ENCODE results near the gene VAT1L. TPM values are rescaled to one million over a fixed set of nuclear protein-coding genes. Genes with fewer than 3 reads are reported as not detected.

VAT1L gene
- total RNA-seq, 4 donors from 2014 or later = 1.7 to 6.3 (median 2.9) TPM

GRCh38 chr16:77890075-77890474 is 101.7 kb downstream of the VAT1L start:
- Histone ChIP-seq H3K4me3 (no peak overlapping the region), H3K27me3 (peaks cover 0 to 11% (median 0%) of the 10 kb centered on the region in 4 donors), H3K4me1 (no peaks in the 10 kb centered on the region), H3K27ac (replicated peaks in 1 of 4) (no peak overlapping the region), H3K9me3 (no peaks in the 10 kb centered on the region), H3K36me3 (no peaks in the 10 kb centered on the region)
- intact Hi-C loops (cut with DNase I) = no loop called here
- DNase-seq (ENCODE audit: extremely low spot score) = no peak
- TF ChIP-seq POLR2A (IDR thresholded peaks at IDR 0.05; ENCODE audit: low read depth) (no peak), EP300 (IDR thresholded peaks at IDR 0.05) (no peak), POLR2AphosphoS5 (IDR thresholded peaks at IDR 0.05) (no peak), CTCF (IDR thresholded peaks at IDR 0.05) (no peak)

GRCh38 chr16:77894162-77894561 is 105.8 kb downstream of the VAT1L start:
- DNase-seq (ENCODE audit: extremely low spot score) = no peak
- no peaks in the 10 kb centered on the region for H3K27me3 ChIP-seq
- H3K9me3 ChIP-seq = no peaks in the 10 kb centered on the region
- peaks cover 0 to 15% (median 4%) of the 10 kb centered on the region in 4 donors for H3K4me1 ChIP-seq
- TF ChIP-seq EP300 (IDR thresholded peaks at IDR 0.05) = no peak
- no peak for TF ChIP-seq POLR2AphosphoS5 (IDR thresholded peaks at IDR 0.05)
- no peak for TF ChIP-seq CTCF (IDR thresholded peaks at IDR 0.05)
- no peak for TF ChIP-seq POLR2A (IDR thresholded peaks at IDR 0.05; ENCODE audit: low read depth)
- H3K4me3 ChIP-seq = no peak overlapping the region
- H3K27ac ChIP-seq (replicated peaks in 1 of 4) = no peak overlapping the region
- no peaks in the 10 kb centered on the region for H3K36me3 ChIP-seq
- intact Hi-C loops (cut with DNase I) = no loop called here
- 69% methylated on average over 6 of the region's 6 CpGs for WGBS

- TF ChIP-seq POLR2AphosphoS5 (IDR thresholded peaks at IDR 0.05) (no peak), POLR2A (IDR thresholded peaks at IDR 0.05; ENCODE audit: low read depth) (no peak), CTCF (IDR thresholded peaks at IDR 0.05) (no peak), EP300 (IDR thresholded peaks at IDR 0.05) (no peak)
- Histone ChIP-seq H3K27me3 (no peaks in the 10 kb centered on the region), H3K4me3 (no peak overlapping the region), H3K27ac (replicated peaks in 1 of 4) (no peak overlapping the region), H3K36me3 (no peaks in the 10 kb centered on the region), H3K9me3 (no peaks in the 10 kb centered on the region), H3K4me1 (peaks cover 0 to 15% (median 4%) of the 10 kb centered on the region in 4 donors)
- intact Hi-C loops (cut with DNase I) = no loop called here
- no peak for DNase-seq (ENCODE audit: extremely low spot score)
- WGBS = 81% methylated on average over 7 of the region's 7 CpGs
These were observed 107.6 kb downstream of the VAT1L start for GRCh38 chr16:77895962-77896361.

- no peaks in the 10 kb centered on the region for H3K27me3 ChIP-seq
- no peaks in the 10 kb centered on the region for H3K36me3 ChIP-seq
- no peaks in the 10 kb centered on the region for H3K9me3 ChIP-seq
- no peak overlapping the region for H3K4me3 ChIP-seq
- H3K27ac ChIP-seq (replicated peaks in 1 of 4) = no peak overlapping the region
- TF ChIP-seq POLR2A (IDR thresholded peaks at IDR 0.05; ENCODE audit: low read depth) (no peak), POLR2AphosphoS5 (IDR thresholded peaks at IDR 0.05) (no peak)
- 50% methylated on average over 7 of the region's 7 CpGs for WGBS
- H3K4me1 ChIP-seq = peaks cover 0 to 15% (median 4%) of the 10 kb centered on the region in 4 donors
- intact Hi-C loops (cut with DNase I) = no loop called here
- DNase-seq (ENCODE audit: extremely low spot score) = no peak
These were observed 108.2 kb downstream of the VAT1L start for GRCh38 chr16:77896415-77897128.

GRCh38 chr16:77897129-77897437 is 108.7 kb downstream of the VAT1L start:
- intact Hi-C loops (cut with DNase I) = no loop called here
- H3K4me3 ChIP-seq = no peak overlapping the region

More at GRCh38 chr16:77897129-77897437, 108.7 kb downstream of the VAT1L start:
- 66% methylated on average over 3 of the region's 3 CpGs for WGBS
- H3K36me3 ChIP-seq = no peaks in the 10 kb centered on the region
- H3K27me3 ChIP-seq = no peaks in the 10 kb centered on the region
- TF ChIP-seq POLR2A (IDR thresholded peaks at IDR 0.05; ENCODE audit: low read depth) (no peak), POLR2AphosphoS5 (IDR thresholded peaks at IDR 0.05) (no peak), CTCF (IDR thresholded peaks at IDR 0.05) (no peak), EP300 (IDR thresholded peaks at IDR 0.05) (no peak)
- no peak overlapping the region for H3K27ac ChIP-seq (replicated peaks in 1 of 4)
- no peak for DNase-seq (ENCODE audit: extremely low spot score)
- H3K4me1 ChIP-seq = peaks cover 0 to 15% (median 4%) of the 10 kb centered on the region in 4 donors
- H3K9me3 ChIP-seq = no peaks in the 10 kb centered on the region
